ENCODE results near the gene S100A6.

Gene S100A6

GRCh38 chr1:153505576-153505975 is 30.2 kb downstream of the S100A6 start:
- H3K4me1 ChIP-seq (ENCODE audit: control insufficient read depth, low read length), result no peaks in the 10 kb centered on the region
- TF ChIP-seq EZH2phosphoT487 (IDR thresholded peaks at IDR 0.05; ENCODE audit: borderline replicate concordance, low read length) (no peak), CTCF (IDR thresholded peaks at IDR 0.05; ENCODE audit: low read depth, low read length, poor library complexity, severe bottlenecking) (no peak)
- no peaks in the 10 kb centered on the region for H3K9me3 ChIP-seq (ENCODE audit: control insufficient read depth, insufficient read depth, low read length)
- H3F3A ChIP-seq (ENCODE audit: control insufficient read depth, insufficient read depth), result no peaks in the 10 kb centered on the region
- H4K20me1 ChIP-seq (ENCODE audit: control insufficient read depth, insufficient read depth, low read depth, low read length), result no peaks in the 10 kb centered on the region
- no peaks in the 10 kb centered on the region for H3K36me3 ChIP-seq (ENCODE audit: control insufficient read depth, low read length)
- no peaks in the 10 kb centered on the region for H3K79me2 ChIP-seq (ENCODE audit: control insufficient read depth, low read length)
- peaks cover 5% of the 10 kb centered on the region; the same call in 1 of the 2 replicates for H3K27me3 ChIP-seq (ENCODE audit: control insufficient read depth, low read length)
- no peak overlapping the region for H3K4me2 ChIP-seq (ENCODE audit: low read length)
- H3K4me3 ChIP-seq (ENCODE audit: low read length), result no peak overlapping the region
- no peak overlapping the region for H3K27ac ChIP-seq (ENCODE audit: low read depth, low read length)
- H3K9me2 ChIP-seq (replicated peaks; ENCODE audit: control insufficient read depth, low read length), result no peaks in the 10 kb centered on the region

- H3K27ac ChIP-seq (ENCODE audit: low read depth, low read length), result no peak overlapping the region
- H3K4me3 ChIP-seq (ENCODE audit: low read length), result no peak overlapping the region
- no peaks in the 10 kb centered on the region for H3K4me1 ChIP-seq (ENCODE audit: control insufficient read depth, low read length)
- H3K4me2 ChIP-seq (ENCODE audit: low read length), result no peak overlapping the region
- no peaks in the 10 kb centered on the region for H3K9me2 ChIP-seq (replicated peaks; ENCODE audit: control insufficient read depth, low read length)
- no peaks in the 10 kb centered on the region for H3K36me3 ChIP-seq (ENCODE audit: control insufficient read depth, low read length)
- peaks cover 14% of the 10 kb centered on the region for H3K27me3 ChIP-seq (ENCODE audit: control insufficient read depth, low read length)
- H3F3A ChIP-seq (ENCODE audit: control insufficient read depth, insufficient read depth), result no peaks in the 10 kb centered on the region
- no peaks in the 10 kb centered on the region for H3K79me2 ChIP-seq (ENCODE audit: control insufficient read depth, low read length)
- no peaks in the 10 kb centered on the region for H4K20me1 ChIP-seq (ENCODE audit: control insufficient read depth, insufficient read depth, low read depth, low read length)
- H3K9me3 ChIP-seq (ENCODE audit: control insufficient read depth, insufficient read depth, low read length), result no peaks in the 10 kb centered on the region
- TF ChIP-seq CTCF (IDR thresholded peaks at IDR 0.05; ENCODE audit: low read depth, low read length, poor library complexity, severe bottlenecking) (no peak), EZH2phosphoT487 (IDR thresholded peaks at IDR 0.05; ENCODE audit: borderline replicate concordance, low read length) (no peak)
These were observed 32.0 kb downstream of the S100A6 start for GRCh38 chr1:153503766-153504165.

- no peak for TF ChIP-seq CTCF (IDR thresholded peaks at IDR 0.05; ENCODE audit: low read depth, low read length, poor library complexity, severe bottlenecking)
- TF ChIP-seq EZH2phosphoT487 (IDR thresholded peaks at IDR 0.05; ENCODE audit: borderline replicate concordance, low read length), result no peak
- Histone ChIP-seq H3K27ac (ENCODE audit: low read depth, low read length) (no peak overlapping the region), H3K9me3 (ENCODE audit: control insufficient read depth, insufficient read depth, low read length) (no peaks in the 10 kb centered on the region)
These were observed 37.0 kb downstream of the S100A6 start for GRCh38 chr1:153498746-153499145.

GRCh38 chr1:153495536-153495935 is 40.3 kb downstream of the S100A6 start:
- no peaks in the 10 kb centered on the region for H3K36me3 ChIP-seq (ENCODE audit: control insufficient read depth, low read length)
- H3K27ac ChIP-seq (ENCODE audit: low read depth, low read length), result no peak overlapping the region
- peaks cover 17% of the 10 kb centered on the region for H3K27me3 ChIP-seq (ENCODE audit: control insufficient read depth, low read length)
- no peaks in the 10 kb centered on the region for H3F3A ChIP-seq (ENCODE audit: control insufficient read depth, insufficient read depth)
- no peak overlapping the region for H3K4me2 ChIP-seq (ENCODE audit: low read length)
- no peak overlapping the region for H3K4me3 ChIP-seq (ENCODE audit: low read length)
- no peaks in the 10 kb centered on the region for H3K79me2 ChIP-seq (ENCODE audit: control insufficient read depth, low read length)
- TF ChIP-seq CTCF (IDR thresholded peaks at IDR 0.05; ENCODE audit: low read depth, low read length, poor library complexity, severe bottlenecking) (no peak), EZH2phosphoT487 (IDR thresholded peaks at IDR 0.05; ENCODE audit: borderline replicate concordance, low read length) (no peak)
- H3K4me1 ChIP-seq (ENCODE audit: control insufficient read depth, low read length), result peaks cover 5% of the 10 kb centered on the region
- H4K20me1 ChIP-seq (ENCODE audit: control insufficient read depth, insufficient read depth, low read depth, low read length), result no peaks in the 10 kb centered on the region
- H3K9me2 ChIP-seq (replicated peaks; ENCODE audit: control insufficient read depth, low read length), result no peaks in the 10 kb centered on the region
- no peaks in the 10 kb centered on the region for H3K9me3 ChIP-seq (ENCODE audit: control insufficient read depth, insufficient read depth, low read length)

More at GRCh38 chr1:153498746-153499145, 37.0 kb downstream of the S100A6 start:
- H3K79me2 ChIP-seq (ENCODE audit: control insufficient read depth, low read length), result no peaks in the 10 kb centered on the region
- H4K20me1 ChIP-seq (ENCODE audit: control insufficient read depth, insufficient read depth, low read depth, low read length), result no peaks in the 10 kb centered on the region
- H3K9me2 ChIP-seq (replicated peaks; ENCODE audit: control insufficient read depth, low read length), result no peaks in the 10 kb centered on the region
- peaks cover 17% of the 10 kb centered on the region for H3K27me3 ChIP-seq (ENCODE audit: control insufficient read depth, low read length)
- H3K4me1 ChIP-seq (ENCODE audit: control insufficient read depth, low read length), result peaks cover 5% of the 10 kb centered on the region
- no peak overlapping the region for H3K4me2 ChIP-seq (ENCODE audit: low read length)
- no peaks in the 10 kb centered on the region for H3F3A ChIP-seq (ENCODE audit: control insufficient read depth, insufficient read depth)
- no peaks in the 10 kb centered on the region for H3K36me3 ChIP-seq (ENCODE audit: control insufficient read depth, low read length)
- no peak overlapping the region for H3K4me3 ChIP-seq (ENCODE audit: low read length)

Measured in DOHH2 (cell line).